CD4-positive, alpha-beta T cell treated with Interleukin-10 for 1 hour (primary cell): ENCODE results near the gene GALNTL6.
"Not testable (repeated sequence)": the region's sequence is repeated elsewhere in the genome, so short reads cannot be mapped to it uniquely, and the experiment has no call there.

Experiments
- DNase-seq: peaks from one replicate; pipeline ENCODE4 v3.0.0-alpha.2; 2020

GALNTL6 gene

GRCh38 chr4:172688534-172688933, 875.3 kb downstream of the GALNTL6 start:
- DNase-seq: no peak

- no peak for DNase-seq
Observed at GRCh38 chr4:172691552-172691951, 878.3 kb downstream of the GALNTL6 start.

GRCh38 chr4:172692701-172693100, 879.5 kb downstream of the GALNTL6 start:
- DNase-seq: no peak

GRCh38 chr4:172698256-172698655, 885.1 kb downstream of the GALNTL6 start:
- no peak for DNase-seq

GRCh38 chr4:172705565-172705964, 892.4 kb downstream of the GALNTL6 start:
- DNase-seq: no peak

- DNase-seq: no peak
Observed at GRCh38 chr4:172706000-172706399, 892.8 kb downstream of the GALNTL6 start.

GRCh38 chr4:172707622-172708021, 894.4 kb downstream of the GALNTL6 start:
- DNase-seq: no peak

- no peak for DNase-seq
Observed at GRCh38 chr4:172708184-172708583, 895.0 kb downstream of the GALNTL6 start.

GRCh38 chr4:172709376-172709775, 896.2 kb downstream of the GALNTL6 start:
- no peak for DNase-seq

- DNase-seq: no peak
Observed at GRCh38 chr4:172716291-172716690, 903.1 kb downstream of the GALNTL6 start.

GRCh38 chr4:172721659-172722058, 908.5 kb downstream of the GALNTL6 start:
- no peak for DNase-seq

- DNase-seq: no peak
Observed at GRCh38 chr4:172725581-172725980, 912.4 kb downstream of the GALNTL6 start.

GRCh38 chr4:172726001-172726423, 912.8 kb downstream of the GALNTL6 start:
- no peak for DNase-seq

- no peak for DNase-seq
Observed at GRCh38 chr4:172727631-172728030, 914.4 kb downstream of the GALNTL6 start.

- DNase-seq: not testable (repeated sequence)
Observed at GRCh38 chr4:172733645-172734044, 920.4 kb downstream of the GALNTL6 start.

GRCh38 chr4:172734555-172734954, 921.4 kb downstream of the GALNTL6 start:
- no peak for DNase-seq

- no peak for DNase-seq
Observed at GRCh38 chr4:172736046-172736445, 922.8 kb downstream of the GALNTL6 start.

GRCh38 chr4:172740434-172740833, 927.2 kb downstream of the GALNTL6 start:
- no peak for DNase-seq

- DNase-seq: no peak
Observed at GRCh38 chr4:172750910-172751309, 937.7 kb downstream of the GALNTL6 start.

- DNase-seq: no peak
Observed at GRCh38 chr4:172751550-172751949, 938.3 kb downstream of the GALNTL6 start.

- no peak for DNase-seq
Observed at GRCh38 chr4:172758586-172759340, 945.6 kb downstream of the GALNTL6 start.

GRCh38 chr4:172760512-172760911, 947.3 kb downstream of the GALNTL6 start:
- no peak for DNase-seq

GRCh38 chr4:172762895-172763294, 949.7 kb downstream of the GALNTL6 start:
- DNase-seq: no peak

GRCh38 chr4:172770787-172771186, 957.6 kb downstream of the GALNTL6 start:
- DNase-seq: no peak

GRCh38 chr4:172772781-172773180, 959.6 kb downstream of the GALNTL6 start:
- DNase-seq: no peak
